Measurements from ENCODE around the gene LMCD1.

DNA sequence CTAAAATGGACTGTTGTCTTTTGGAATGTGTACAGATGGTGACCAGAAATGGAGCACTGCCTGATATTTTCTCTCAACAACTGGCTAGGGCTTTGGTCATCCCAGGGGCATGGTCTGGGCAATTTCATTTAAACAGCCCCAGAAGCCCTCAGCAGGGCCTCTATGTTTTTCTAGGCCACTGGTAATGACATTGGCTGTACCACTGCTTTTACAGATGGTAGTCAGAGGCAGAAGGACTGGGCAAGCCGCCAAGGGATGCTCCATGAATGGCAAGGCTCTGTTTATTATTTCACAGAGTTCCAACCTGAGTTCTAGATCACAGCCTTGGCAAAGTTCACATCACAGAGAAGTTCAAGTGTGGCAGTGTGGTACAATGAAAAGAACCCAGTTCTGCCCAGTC is 37.0 kb upstream of the LMCD1 start:
- TF ChIP-seq SIN3A (IDR thresholded peaks at IDR 0.05; ENCODE audit: borderline replicate concordance, insufficient read depth, low read length) (no peak), POLR2AphosphoS5 (IDR thresholded peaks at IDR 0.05; ENCODE audit: low read depth, low read length) (no peak), TAF1 (IDR thresholded peaks at IDR 0.05; ENCODE audit: borderline replicate concordance, insufficient read depth, low read length) (no peak)
- TF ChIP-seq, protein P1, sequence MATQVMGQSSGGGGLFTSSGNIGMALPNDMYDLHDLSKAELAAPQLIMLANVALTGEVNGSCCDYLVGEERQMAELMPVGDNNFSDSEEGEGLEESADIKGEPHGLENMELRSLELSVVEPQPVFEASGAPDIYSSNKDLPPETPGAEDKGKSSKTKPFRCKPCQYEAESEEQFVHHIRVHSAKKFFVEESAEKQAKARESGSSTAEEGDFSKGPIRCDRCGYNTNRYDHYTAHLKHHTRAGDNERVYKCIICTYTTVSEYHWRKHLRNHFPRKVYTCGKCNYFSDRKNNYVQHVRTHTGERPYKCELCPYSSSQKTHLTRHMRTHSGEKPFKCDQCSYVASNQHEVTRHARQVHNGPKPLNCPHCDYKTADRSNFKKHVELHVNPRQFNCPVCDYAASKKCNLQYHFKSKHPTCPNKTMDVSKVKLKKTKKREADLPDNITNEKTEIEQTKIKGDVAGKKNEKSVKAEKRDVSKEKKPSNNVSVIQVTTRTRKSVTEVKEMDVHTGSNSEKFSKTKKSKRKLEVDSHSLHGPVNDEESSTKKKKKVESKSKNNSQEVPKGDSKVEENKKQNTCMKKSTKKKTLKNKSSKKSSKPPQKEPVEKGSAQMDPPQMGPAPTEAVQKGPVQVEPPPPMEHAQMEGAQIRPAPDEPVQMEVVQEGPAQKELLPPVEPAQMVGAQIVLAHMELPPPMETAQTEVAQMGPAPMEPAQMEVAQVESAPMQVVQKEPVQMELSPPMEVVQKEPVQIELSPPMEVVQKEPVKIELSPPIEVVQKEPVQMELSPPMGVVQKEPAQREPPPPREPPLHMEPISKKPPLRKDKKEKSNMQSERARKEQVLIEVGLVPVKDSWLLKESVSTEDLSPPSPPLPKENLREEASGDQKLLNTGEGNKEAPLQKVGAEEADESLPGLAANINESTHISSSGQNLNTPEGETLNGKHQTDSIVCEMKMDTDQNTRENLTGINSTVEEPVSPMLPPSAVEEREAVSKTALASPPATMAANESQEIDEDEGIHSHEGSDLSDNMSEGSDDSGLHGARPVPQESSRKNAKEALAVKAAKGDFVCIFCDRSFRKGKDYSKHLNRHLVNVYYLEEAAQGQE (IDR thresholded peaks at IDR 0.05; ENCODE audit: insufficient read depth in 1 of 2, low read depth in 2 of 2, low read length in 2 of 2), result no peak

All from PFSK-1 (cell line).